GM21526 (cell line): ENCODE results near the gene CHPF2.
A peak's percentile ranks its signal among the peaks of the same experiment; 100 is the strongest.

Source experiments
- ATAC-seq: cut with Tn5 transposase; IDR thresholded peaks from one replicate; pipeline ENCODE4 v1.9.1; 2021; ENCODE audit warnings: moderate library complexity; ENCODE audit not compliant: unreplicated experiment, low FRiP score

Gene CHPF2

DNA sequence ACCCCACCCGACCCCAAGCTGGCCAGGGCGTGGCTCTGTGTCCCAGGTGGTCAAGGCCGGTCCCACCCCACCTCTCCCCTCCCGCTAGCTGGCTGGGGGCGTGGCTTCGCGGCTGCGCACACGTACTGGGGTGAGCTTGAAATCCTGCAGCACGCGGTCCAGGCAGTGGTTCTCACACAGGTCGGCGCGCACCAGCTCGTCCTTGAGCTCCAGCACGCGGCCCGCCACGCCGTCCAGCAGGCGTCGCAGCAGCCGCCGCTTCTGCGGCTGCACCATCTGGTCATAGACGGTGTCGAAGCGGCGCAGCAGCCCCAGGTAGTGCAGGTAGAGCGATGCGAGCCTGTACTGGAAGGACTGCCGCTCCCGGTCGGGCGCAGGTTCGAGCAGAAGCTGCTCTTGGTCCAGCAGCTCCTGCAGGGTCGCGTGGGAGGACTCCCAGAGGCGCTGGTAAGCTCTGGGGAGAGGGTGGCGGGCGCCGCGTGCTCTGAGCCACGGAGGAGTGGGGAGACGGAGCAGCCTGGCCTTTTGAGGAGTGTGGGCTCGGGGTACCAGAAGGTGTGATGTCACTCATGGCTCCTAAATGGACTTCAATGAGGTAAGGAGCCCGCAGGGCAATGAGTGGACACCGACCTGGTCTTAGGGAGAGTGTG, 27.8 kb upstream of the CHPF2 start:
- no peak for ATAC-seq

DNA sequence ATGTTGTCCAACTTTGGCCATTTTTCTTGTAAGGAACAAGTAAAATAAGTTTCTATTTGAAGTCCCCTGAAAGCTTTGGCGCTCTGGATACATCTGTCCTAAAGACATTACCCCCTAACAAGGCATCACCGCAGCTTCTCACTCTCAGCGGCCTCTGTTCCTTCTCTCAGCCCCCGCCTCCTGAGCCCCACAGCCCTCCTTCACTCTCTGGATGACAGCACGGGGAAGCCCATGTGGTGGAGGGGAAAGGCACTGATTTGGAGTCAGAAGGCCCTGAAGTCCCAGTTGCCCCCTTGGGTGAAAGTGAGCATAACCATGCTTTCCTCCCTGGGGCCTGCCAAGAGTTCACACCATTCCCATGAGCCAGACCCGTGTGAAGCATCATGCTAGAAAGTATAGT, 26.6 kb upstream of the CHPF2 start:
- ATAC-seq, result no peak

DNA sequence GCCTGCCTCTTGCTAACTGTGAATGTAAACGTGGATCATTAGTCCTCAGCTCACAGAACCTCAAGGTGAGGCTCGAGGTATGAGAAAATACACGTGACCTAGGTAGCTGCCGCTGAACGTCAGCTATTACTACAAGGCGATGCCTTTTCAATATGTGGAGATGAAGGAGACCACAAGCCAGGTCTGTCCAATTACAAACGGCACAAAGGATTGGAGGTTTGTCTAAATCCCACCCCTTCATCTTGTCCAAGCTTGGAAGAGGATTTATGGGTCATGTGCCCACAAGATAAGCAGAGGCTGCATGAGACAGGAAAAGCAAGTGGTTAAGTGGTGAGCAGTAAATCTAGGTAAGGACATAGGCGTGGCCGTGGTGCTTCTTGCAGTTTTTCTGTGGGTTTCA, 25.4 kb upstream of the CHPF2 start:
- ATAC-seq, result no peak

DNA sequence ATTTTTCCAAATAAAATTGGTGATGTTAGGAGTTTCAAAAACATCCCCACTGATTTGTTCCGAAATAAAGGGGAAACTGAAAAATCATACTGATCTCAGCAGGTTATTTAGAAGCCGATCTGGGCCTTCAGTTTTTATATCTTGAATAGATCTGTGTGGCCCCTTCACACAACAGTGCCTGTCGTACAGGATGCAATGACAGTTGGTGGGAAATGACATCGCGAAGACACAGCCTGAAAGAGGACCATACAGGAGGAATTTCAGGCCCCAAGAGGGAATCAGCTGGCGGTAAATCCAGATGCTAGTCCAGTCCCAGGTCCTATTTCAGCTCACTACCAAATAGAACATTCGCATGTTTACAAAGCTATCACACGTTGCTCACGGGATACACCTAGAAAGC, 25.0 kb upstream of the CHPF2 start:
- no peak for ATAC-seq

DNA sequence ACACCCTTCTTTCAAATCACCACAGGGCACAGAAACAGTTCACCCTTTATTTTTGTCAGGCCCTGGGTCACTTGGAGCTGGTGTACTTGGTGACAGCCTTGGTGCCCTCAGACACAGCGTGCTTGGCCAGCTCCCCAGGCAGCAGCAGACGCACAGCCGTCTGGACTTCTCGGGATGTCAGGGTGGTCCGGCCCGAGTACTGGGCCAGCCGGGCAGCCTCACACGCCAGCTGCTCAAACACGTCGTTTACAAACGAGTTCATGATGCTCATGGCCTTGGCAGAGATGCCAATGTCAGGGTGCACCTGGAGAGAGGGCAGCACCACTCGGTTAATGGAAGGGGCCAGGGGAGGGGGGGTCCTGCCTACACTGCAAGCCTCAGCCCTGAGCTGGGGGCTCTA, 24.5 kb upstream of the CHPF2 start:
- no peak for ATAC-seq

DNA sequence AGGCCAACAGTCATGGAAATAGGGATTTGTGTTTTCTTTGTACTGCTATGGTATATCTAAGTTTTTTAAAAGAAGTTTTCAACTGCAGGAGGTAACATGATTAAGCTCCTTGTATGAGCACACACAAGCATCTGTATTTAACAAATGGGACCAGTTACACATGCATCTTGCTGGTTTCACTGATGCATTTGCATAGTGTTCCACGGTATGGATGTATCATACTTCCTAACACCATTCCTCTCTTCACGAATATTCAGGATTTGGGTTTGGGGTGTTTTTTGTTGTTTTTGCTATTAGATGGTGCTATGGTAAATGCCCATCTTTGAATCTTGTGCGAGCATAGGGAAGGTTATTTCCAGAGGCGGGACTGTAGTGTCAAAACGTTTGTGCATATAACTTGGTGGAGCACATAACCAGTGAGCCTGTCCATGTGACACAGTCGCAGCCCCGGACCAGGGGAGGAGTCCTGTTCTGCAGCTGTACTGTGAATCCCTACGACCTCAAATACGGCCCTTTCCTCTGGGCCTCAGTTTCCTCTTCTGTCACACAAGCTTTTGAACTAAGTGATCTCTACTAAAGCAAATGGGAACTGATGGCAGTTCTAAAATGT, 23.9 kb upstream of the CHPF2 start:
- ATAC-seq, result no peak

DNA sequence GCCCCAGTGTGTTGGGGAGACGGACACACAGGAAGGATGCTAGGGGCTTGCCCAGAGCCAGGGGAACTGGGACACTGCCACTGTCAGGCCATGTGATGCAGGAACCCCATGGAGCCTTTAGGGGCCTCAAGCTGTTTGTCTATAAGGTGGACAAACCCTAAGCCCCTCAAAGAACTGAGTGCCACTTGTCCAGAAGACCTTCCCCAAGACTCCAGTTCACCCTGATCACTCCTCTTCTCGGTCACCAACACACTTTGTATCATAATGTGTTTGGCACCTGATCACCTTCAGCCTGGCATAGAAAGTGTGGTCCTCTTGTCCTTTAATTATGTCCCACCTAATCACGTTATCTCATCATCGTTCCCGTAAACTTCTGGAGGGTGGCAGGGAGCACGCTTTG, 22.7 kb upstream of the CHPF2 start:
- no peak for ATAC-seq

DNA sequence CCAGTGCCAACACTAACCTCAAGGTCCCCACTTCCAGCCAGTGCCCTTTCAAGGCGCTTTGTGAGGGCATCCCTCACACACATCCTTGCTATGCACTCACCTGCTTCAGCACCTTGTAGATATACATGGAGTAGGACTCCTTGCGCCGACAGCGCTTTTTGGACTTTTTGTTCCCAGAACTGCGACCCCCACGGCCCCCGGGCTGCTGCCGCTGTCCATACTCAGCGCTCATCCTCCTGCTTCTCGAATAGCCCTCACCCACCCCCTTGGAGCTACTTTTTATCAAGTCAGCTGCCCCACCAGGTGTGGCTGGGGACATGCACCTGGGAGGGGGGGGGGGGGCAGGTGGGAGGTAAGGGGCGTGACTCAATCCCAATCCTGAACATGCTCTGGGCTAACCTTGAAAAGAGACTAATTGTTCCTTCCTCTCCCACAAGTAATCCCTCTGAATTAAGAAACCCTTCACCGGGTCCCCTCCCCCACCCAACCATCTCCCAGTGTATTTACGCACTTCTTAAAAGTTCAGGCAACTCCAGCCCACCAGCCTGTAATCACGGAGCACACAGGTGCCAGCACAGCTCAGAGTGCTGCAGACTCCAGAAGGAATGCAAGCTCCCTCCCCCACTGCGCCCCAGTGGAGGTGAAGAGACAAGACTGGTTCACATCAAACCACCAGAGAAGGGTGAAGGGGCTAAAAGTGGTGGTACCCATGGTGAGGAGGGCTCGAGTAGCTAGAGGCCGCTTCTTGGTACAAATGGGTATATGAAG, 22.0 kb upstream of the CHPF2 start, which contains the start of gene H2BK1:
Gene H2BK1 (minus strand): TSS at position 402 of the 768 bp plus-strand sequence. CDS start 170 bp downstream, at position 232.
- ATAC-seq, result no peak

DNA sequence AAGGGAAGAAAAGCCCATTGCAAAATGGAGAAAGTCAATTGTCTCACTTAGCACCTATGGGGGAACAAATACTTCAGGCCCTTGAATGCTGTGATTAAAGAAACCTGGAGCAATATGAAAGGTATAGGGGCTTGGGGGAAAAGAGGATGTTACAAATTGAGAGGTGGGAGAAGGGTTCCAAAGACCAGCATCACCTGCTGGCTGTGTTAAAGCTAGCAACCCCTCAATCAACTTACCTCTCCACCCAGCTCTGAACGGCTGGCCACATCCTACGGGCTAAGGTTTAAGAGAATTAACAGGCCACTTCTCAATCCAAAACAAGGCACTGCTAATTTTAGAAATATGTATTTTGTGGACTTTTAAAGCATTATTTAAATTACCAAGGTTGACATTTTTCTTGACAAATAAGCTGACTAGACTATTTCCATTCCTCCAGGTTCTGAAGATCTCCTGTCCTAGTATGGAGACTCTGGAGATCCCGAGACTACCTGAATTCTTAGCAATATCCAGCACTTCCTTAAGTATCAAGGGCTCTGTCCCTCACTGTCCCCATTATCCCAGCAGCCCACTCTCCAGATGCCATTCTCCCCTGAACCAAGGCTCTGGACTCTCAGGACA, 21.0 kb upstream of the CHPF2 start:
- ATAC-seq, result no peak

DNA sequence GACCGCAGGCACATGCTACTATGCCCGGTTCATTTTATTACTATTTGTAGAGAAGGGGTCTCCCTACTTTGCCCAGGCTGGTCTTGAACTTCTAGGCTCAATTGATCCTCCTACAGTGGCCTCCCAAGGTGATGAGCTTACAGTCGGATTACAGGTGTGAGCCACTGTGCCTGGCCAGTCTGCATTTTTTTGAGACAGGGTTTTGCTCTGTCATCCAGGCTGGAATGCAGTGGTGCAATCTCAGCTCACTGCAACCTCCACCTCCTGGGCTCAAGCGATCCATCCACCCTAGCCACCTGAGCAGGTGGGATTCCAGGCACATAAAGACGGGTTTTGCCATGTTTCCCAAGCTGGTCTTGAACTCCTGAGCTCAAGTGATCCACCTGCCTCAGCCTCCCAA, 19.7 kb upstream of the CHPF2 start:
- no peak for ATAC-seq

DNA sequence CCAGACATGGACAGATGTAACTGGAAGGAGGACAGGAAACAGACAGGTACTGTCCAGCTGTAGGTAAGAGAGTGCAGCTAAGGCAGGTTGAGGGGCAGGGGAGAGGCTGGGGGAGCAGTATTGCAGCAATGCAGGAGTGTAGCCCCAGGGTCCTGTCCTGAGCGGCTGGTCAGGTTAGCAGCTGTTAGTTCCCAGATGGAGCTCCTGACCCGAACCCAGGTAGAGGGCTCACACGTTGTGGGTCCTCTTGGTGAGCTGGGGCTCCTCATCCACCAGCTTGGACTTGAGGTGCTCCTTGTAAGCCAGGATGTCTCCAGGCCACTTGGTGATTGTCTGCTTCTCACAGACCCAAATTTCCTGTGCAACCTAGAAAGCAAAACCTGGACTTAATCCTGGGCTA, 18.5 kb upstream of the CHPF2 start:
- no peak for ATAC-seq

DNA sequence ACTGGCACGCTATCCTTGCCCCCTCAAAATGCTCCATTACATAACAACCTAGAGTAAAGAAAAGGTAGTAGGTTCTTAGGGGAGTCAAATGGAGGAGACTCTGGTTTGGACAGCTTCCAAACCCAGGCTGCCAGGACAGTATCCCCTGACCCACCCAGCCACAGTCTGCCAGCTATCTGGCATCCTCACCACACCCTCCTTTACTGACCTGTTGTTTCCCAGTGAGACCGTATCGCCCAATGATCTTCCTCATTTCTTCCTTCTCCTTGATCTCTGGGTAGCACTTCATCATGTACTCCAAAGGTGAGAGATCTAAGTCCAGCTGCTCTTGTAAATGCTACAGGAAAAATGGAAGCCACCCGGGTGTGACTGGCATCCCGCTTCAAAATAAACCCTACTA, 16.9 kb upstream of the CHPF2 start:
- no peak for ATAC-seq

DNA sequence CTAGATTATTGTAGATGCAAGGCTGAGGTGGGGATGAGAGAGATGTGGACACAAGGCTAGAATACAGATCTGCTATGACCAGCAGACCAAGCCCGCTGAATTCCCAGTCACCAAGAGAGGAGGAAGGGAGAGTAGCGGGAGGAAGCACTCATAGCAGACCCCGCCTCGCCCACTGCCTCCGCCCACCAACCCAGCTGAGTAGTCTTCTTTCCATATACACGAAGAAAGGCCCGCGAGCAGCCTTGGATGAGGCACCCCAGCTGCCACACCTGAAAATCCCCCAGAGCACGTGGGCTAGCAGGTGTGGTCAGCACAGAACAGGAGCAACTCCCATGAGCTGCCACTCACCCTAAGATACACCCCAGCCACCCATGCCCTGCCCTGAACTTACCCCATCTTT, 14.1 kb upstream of the CHPF2 start:
- no peak for ATAC-seq

DNA sequence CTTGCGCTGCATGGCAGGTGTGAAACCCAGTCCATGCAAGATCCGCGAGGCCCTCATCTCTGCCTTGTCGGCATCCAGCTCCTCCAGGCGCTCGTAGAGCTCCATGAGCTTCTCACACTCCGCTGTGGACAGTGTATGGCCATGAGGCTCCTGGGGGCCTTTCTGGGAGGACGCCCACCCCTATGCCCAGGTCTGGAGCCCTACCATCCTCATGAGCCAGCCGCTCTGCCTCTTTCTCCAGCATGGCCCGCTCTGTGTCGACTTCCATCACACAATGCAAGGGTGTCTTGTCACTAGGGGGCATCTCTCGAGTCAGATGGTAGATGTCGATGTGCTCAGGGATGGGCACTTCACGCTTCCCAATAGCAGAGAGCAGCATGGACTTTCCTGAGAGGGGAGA, 8.6 kb upstream of the CHPF2 start:
- no peak for ATAC-seq

DNA sequence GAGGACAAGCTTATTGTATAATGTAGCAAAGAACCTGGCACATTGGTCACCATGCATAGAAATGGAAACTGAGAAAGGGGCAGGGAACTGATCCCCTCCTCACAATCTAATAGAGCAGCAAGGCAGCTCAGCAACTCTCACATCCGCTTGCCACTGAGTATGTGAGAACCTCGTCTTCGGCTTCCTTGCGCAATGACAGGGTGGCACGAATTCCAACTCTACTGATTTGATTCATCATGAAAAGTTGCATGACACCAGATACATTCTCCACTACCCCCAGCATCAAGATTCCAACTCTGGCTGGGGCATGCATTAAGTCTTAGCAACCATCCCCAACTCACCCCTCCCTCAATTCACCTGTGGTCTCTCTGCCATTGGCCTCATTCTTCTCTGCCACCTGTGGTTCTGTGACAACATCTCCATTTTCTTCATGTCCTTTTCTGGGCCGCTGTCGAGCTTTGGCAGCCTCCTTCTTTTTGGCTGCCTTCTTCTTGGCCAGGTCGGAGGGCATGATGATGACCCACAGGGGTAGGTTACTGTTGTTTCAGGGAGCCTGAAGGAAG, 6.3 kb upstream of the CHPF2 start:
- ATAC-seq, result no peak

DNA sequence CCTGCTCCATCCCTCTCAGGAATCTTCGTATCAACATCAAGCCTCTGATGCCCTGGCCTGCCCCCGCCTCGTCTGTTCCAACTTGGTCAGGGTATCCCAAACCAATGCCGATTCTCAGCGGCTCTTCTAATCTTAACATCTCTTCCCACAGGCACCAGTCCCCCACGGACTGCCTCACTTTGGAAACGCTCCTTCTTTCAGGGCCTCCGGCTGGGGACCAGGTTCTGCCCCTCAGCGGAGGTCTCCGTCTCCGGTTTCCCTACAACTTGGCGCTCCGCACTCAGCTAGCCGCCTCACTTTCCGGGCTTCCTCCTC, 5.8 kb upstream of the CHPF2 start:
- ATAC-seq, result no peak

DNA sequence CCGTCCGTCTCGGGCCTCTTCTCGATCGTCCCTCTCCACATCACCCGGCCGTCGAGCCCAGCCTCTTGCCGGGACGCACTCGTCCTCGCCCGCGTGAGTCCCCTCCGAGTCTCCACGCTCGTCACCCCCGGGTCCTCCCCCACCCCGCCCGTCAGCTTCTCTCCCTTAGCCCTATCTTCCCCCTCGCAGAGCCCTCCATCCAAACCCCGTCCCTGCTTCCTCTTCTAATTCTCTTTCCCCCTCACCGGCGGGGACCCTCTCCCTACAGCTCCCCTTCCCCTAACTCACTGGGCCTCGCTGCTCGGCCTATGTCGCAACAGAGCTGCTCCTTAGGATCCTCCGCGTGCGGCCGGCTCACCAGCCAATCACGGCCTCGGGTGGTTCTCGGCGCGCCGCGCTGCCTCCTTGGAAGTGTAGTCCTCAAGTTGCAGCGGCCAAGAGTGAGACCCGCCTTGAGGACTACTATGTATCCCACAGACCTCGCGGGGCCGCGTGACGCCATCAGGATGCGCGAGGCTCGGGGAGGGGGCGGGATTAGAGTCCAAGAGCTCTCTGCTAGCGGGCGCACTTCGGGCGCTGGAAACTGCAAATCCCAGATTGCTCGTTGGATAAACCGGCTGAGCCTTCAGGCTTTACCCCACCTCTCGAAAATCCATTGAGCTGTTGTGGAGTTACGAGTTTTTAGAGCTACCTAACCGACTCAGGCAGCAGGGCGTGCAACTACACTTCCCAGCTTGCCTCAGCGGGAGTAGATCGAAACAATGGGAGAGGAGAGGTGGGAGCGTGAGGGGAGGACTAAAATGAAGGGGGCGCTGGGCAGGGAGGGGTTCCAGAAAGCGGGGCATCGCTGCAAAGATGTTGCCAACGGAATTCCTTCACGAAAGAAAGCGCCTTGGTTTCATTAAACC, 5.2 kb upstream of the CHPF2 start, which contains the start of gene ABCF2:
Gene ABCF2 (minus strand): TSS at position 331 of the 908 bp plus-strand sequence. CDS start 747 bp downstream, outside the sequence.
- ATAC-seq, result peak; percentile 98

DNA sequence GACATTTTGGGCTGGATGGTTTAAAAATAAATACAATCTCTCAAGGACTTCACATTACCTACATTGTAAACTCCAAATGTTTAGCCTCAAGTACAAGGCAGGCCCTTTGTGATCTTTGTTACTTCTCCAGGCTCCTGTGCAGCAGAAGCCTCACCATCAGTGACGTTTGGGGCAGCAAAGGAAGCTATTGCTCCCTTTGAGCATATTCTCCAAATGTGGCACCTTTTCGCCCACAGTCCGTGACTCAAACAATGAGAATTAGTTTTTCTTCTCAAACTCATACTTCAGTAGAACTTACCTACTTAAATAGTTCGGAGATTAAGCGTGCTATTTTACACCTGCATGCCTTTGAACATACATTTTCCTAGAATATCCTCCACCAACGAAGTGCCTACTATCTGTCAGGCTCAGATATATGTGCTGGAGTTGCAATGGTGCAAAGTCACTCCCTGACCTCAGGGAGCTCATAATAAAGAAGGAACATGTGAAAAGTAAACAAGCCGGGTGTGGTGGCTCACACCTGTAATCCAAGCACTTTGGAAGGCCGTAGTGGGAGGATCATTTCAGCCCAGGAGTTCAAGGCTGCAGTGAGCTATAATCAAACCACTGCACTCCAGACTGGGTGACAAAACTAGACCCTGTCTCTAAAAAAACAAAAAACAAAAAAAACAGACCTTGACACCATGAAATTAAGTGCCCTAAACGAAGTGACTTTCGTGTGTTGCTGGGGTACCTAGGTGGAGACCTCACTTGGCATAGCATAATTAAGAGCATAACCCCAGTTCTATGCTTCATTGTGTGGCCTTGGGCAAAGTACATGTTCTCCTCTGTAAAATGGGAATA, 4.0 kb upstream of the CHPF2 start:
- no peak for ATAC-seq

DNA sequence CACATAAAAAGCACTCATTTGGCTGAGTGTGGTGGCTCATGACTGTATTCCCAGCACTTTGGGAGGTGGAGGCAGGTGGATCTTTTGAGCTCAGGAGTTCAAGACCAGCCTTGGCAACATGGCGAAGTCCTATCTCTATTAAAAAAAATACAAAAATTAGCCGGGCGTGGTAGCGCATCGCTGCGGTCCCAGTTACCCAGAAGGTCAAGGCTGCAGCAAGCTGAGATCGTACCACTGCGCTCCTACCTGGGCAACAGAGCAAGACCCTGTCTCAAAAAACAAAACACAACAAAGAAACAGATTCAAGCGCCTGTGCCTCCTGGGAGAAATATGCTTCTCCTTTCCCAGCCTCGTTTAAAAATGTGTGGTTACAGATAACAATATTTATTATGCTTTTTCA, 3.0 kb upstream of the CHPF2 start:
- no peak for ATAC-seq
